B cell (primary cell): ENCODE data around the gene SART3. TPM values are rescaled to one million over a fixed set of nuclear protein-coding genes. Genes with fewer than 3 reads are reported as not detected.

Experiments
- ATAC-seq: fragments of 200-7000 bp; cut with Tn5 transposase; one replicate; pipeline ENCODE4 v1.10.0; 2021; ENCODE audit warnings: low read depth, mild to moderate bottlenecking, moderate number of reproducible peaks, moderate library complexity
- CTCF ChIA-PET: fragments of 350-600 bp; sonication (Branson Sonifier 250); formaldehyde crosslinking; loops from one replicate; lab custom pipeline; 2021; ENCODE audit warnings: antibody characterized with exemption, inconsistent platforms; lab: Charles Lee
- POLR2A ChIA-PET: fragments of 350-600 bp; sonication (Branson Sonifier 250); formaldehyde crosslinking; loops from one replicate; lab custom pipeline; 2021; ENCODE audit warnings: antibody characterized with exemption; lab: Charles Lee
- DNase-seq: peaks from one replicate; pipeline ENCODE4 v3.0.0; 2013
- H2AFZ ChIP-seq: 2 replicates; pipeline ENCODE4 v1.6.1; 2012; ENCODE audit warnings: mild to moderate bottlenecking, low read depth, low read length; ENCODE audit not compliant: insufficient read depth, poor library complexity, severe bottlenecking
- H3K27ac ChIP-seq, 2 donors: 1 replicate in 1 of 2; 2 replicates in 1 of 2; pipeline ENCODE4 v1.5.1; 2012 to 2013; ENCODE audit warnings: low read length in 2 of 2, mild to moderate bottlenecking in 2 of 2, moderate library complexity in 1 of 2
- H3K27me3 ChIP-seq, 4 experiments: fragments of 200-600 bp in 1 of 4; sonication (generic) in 1 of 4; replicated peaks in 1 of 4; 1 replicate in 2 of 4; 2 replicates in 2 of 4; pipeline versions ENCODE4 v1.6.1 to v1.7.0; 2013 to 2016; ENCODE audit warnings: low read length in 3 of 4, mild to moderate bottlenecking in 2 of 4, mixed read lengths in 1 of 4, moderate library complexity in 1 of 4; ENCODE audit not compliant: insufficient read depth in 4 of 4, control insufficient read depth in 3 of 4; ENCODE audit errors: control extremely low read depth in 1 of 4
- H3K36me3 ChIP-seq, 2 experiments: replicated peaks in 1 of 2; 1 replicate in 1 of 2; 2 replicates in 1 of 2; pipeline versions ENCODE4 v1.6.1 to v1.7.1; 2013; ENCODE audit warnings: low read length in 1 of 2; ENCODE audit not compliant: insufficient read depth in 2 of 2, control insufficient read depth in 1 of 2; ENCODE audit errors: control extremely low read depth in 1 of 2, extremely low read depth in 1 of 2
- H3K4me1 ChIP-seq, 2 donors: fragments of 200-600 bp in 1 of 2; sonication (generic) in 1 of 2; 1 replicate in 1 of 2; 2 replicates in 1 of 2; pipeline versions ENCODE4 v1.5.1 to v1.6.1; 2013 to 2017; ENCODE audit warnings: low read length in 2 of 2; ENCODE audit not compliant: control insufficient read depth in 2 of 2, insufficient read depth in 2 of 2
- H3K4me2 ChIP-seq: replicated peaks from 2 replicates; pipeline ENCODE3; 2012; ENCODE audit warnings: mild to moderate bottlenecking, low read depth, low read length; ENCODE audit not compliant: poor library complexity, severe bottlenecking
- H3K4me3 ChIP-seq, 5 experiments: fragments of 200-600 bp in 1 of 5; sonication (generic) in 1 of 5; 1 replicate in 3 of 5; 2 replicates in 2 of 5; pipeline versions ENCODE4 v1.5.1 to v1.7.0; 2011 to 2016; ENCODE audit warnings: low read length in 4 of 5, mild to moderate bottlenecking in 4 of 5, low read depth in 2 of 5, control low read depth in 1 of 5, moderate library complexity in 1 of 5; ENCODE audit not compliant: insufficient read depth in 1 of 5; ENCODE audit errors: control extremely low read depth in 1 of 5, extremely low read depth in 1 of 5
- H3K79me2 ChIP-seq: fragments of 200-600 bp; sonication (generic); one replicate; pipeline ENCODE4 v1.6.0; 2016; ENCODE audit warnings: low read length; ENCODE audit not compliant: control insufficient read depth, insufficient read depth
- H3K9ac ChIP-seq: fragments of 200-600 bp; sonication (generic); 2 replicates; pipeline ENCODE4 v1.6.1; 2017; ENCODE audit warnings: mild to moderate bottlenecking, low read length, moderate library complexity
- H3K9me3 ChIP-seq, 3 donors: one replicate each; pipeline versions ENCODE4 v1.6.1 to v1.7.1; 2013; ENCODE audit warnings: low read length in 2 of 3; ENCODE audit not compliant: control insufficient read depth in 2 of 3, insufficient read depth in 1 of 3; ENCODE audit errors: control extremely low read depth in 1 of 3
- H4K20me1 ChIP-seq: 2 replicates; pipeline ENCODE4 v1.6.0; 2012; ENCODE audit warnings: mild to moderate bottlenecking, low read length; ENCODE audit not compliant: insufficient read depth, control insufficient read depth, poor library complexity, severe bottlenecking
- H3K27ac Mint-ChIP-seq: one replicate; pipeline ENCODE4 v1.8.0; 2021; ENCODE audit warnings: mixed read lengths
- H3K27me3 Mint-ChIP-seq: one replicate; pipeline ENCODE4 v1.8.0; 2021; ENCODE audit warnings: mixed read lengths
- H3K4me1 Mint-ChIP-seq: one replicate; pipeline ENCODE4 v1.8.0; 2021; ENCODE audit warnings: mixed read lengths
- H3K4me3 Mint-ChIP-seq: one replicate; pipeline ENCODE4 v1.8.0; 2021; ENCODE audit warnings: mixed read lengths
- H3K9me3 Mint-ChIP-seq: one replicate; pipeline ENCODE4 v1.8.0; 2022; ENCODE audit warnings: mixed read lengths; ENCODE audit not compliant: insufficient read depth
- CTCF ChIP-seq: fragments of 200-600 bp; IDR thresholded peaks from one replicate; pipeline ENCODE4 v1.8.0; 2022; ENCODE audit warnings: antibody characterized with exemption, mild to moderate bottlenecking
- EZH2 ChIP-seq: IDR thresholded peaks from 2 replicates; pipeline ENCODE4 v1.6.1; 2012; ENCODE audit warnings: borderline replicate concordance, low read depth, mild to moderate bottlenecking, moderate library complexity, low read length; ENCODE audit not compliant: insufficient read depth, poor library complexity, severe bottlenecking
- WGBS: methylation state at CpG from one replicate; pipeline ENCODE4 v1.1.5; 2013; ENCODE audit warnings: missing lambda C conversion rate; ENCODE audit not compliant: insufficient coverage; 5-methylcytosine and 5-hydroxymethylcytosine counted together
- intact Hi-C: fragments of 100-400 bp; cut with micrococcal nuclease; formaldehyde crosslinking; loops from one replicate; pipeline ENCODE4 v1.10.0; 2022
- polyA plus RNA-seq: library from polyadenylated mRNA; depleted of rRNA; stranded (reverse); fragments of >200 nt; gene quantifications from 2 replicates; pipeline ENCODE4 v1.2.3, GENCODE V29; 2012
- total RNA-seq, 2 donors: library from RNA; stranded (reverse); fragments of 120-200 nt in 1 of 2; gene quantifications; 1 replicate in 1 of 2; 2 replicates in 1 of 2; pipeline versions ENCODE4 v1.2.3 to v1.2.4, GENCODE V29; 2013 to 2022

The SART3 gene
- total and polyA plus RNA-seq, 2 donors (not counting 1 experiment from before 2014, with no cell fraction given): 24.1 to 131 TPM

- ATAC-seq (no peak), DNase-seq (no peak)
- H3K4me3 Mint-ChIP-seq: no peak overlapping the region
- no peak overlapping the region for H2AFZ ChIP-seq
- H3K27me3 ChIP-seq: no peaks in the 10 kb centered on the region
- H3K79me2 ChIP-seq: peaks cover 12% of the 10 kb centered on the region
- no peak overlapping the region for H3K9ac ChIP-seq
- intact Hi-C loops: no loop called here
- H4K20me1 ChIP-seq: peaks cover 7% of the 10 kb centered on the region
- no peaks in the 10 kb centered on the region for H3K9me3 Mint-ChIP-seq
- no peaks in the 10 kb centered on the region for H3K4me1 ChIP-seq
- H3K36me3 ChIP-seq: peaks cover 5 to 93% of the 10 kb centered on the region in 2 experiments
- no peak overlapping the region for H3K4me2 ChIP-seq
- WGBS: 97% methylated on average over 7 of the region's 15 CpGs
- H3K4me3 ChIP-seq: no peak overlapping the region
- no peaks in the 10 kb centered on the region for H3K27me3 Mint-ChIP-seq
- no peaks in the 10 kb centered on the region for H3K9me3 ChIP-seq
- ChIA-PET POLR2A (no interaction called here), CTCF (interaction anchor here (0.7 to 1.4 kb wide), 3 partner anchors 86 to 836 kb away, joined by 3 to 6 read pairs (median 5); no protein-coding TSS in a partner anchor)
- no peaks in the 10 kb centered on the region for H3K4me1 Mint-ChIP-seq
- no peak overlapping the region for H3K27ac ChIP-seq
- TF ChIP-seq EZH2 (no peak), CTCF (no peak)
- H3K27ac Mint-ChIP-seq: no peak overlapping the region
These were observed 28.8 kb downstream of the SART3 start for GRCh38 chr12:108531929-108532848.

- H3K9me3 Mint-ChIP-seq: no peaks in the 10 kb centered on the region
- no peak overlapping the region for H3K4me3 ChIP-seq
- H3K27me3 ChIP-seq: no peaks in the 10 kb centered on the region
- H3K9ac ChIP-seq: no peak overlapping the region
- ATAC-seq (no peak), DNase-seq (no peak)
- no peak for TF ChIP-seq CTCF
- no peak for TF ChIP-seq EZH2
- no peaks in the 10 kb centered on the region for H3K4me1 Mint-ChIP-seq
- no peak overlapping the region for H2AFZ ChIP-seq
- peaks cover 2 to 93% of the 10 kb centered on the region in 2 experiments for H3K36me3 ChIP-seq
- no peaks in the 10 kb centered on the region for H3K4me1 ChIP-seq
- WGBS: 97% methylated on average over 3 of the region's 9 CpGs
- H4K20me1 ChIP-seq: peaks cover 16% of the 10 kb centered on the region
- intact Hi-C loops: no loop called here
- no peaks in the 10 kb centered on the region for H3K27me3 Mint-ChIP-seq
- CTCF ChIA-PET: interaction anchor here (0.7 kb wide), 1 partner anchor 88 kb away, joined by 3 read pairs; no protein-coding TSS in a partner anchor
- H3K27ac ChIP-seq: no peak overlapping the region
- no peak overlapping the region for H3K4me3 Mint-ChIP-seq
- H3K79me2 ChIP-seq: peaks cover 6% of the 10 kb centered on the region
- no peak overlapping the region for H3K4me2 ChIP-seq
- POLR2A ChIA-PET: no interaction called here
- H3K9me3 ChIP-seq: no peaks in the 10 kb centered on the region
- H3K27ac Mint-ChIP-seq: no peak overlapping the region
These were observed 30.8 kb downstream of the SART3 start for GRCh38 chr12:108530161-108530560.
